ENCODE measurements around the gene CHP1. TPM values are rescaled to one million over a fixed set of nuclear protein-coding genes. Genes with fewer than 3 reads are reported as not detected.

CHP1 gene
- total RNA-seq, 1 donor from 2014 or later = 47.9 TPM

- H3K4me3 Mint-ChIP-seq = peak overlapping the region; percentile 93
- DNase-seq (no peak), ATAC-seq (ENCODE audit: low read depth) (no peak)
- H3K4me1 Mint-ChIP-seq = peaks cover 42% of the 10 kb centered on the region
- TF ChIP-seq CTCF (IDR thresholded peaks at IDR 0.05) = no peak
- H3K9me3 Mint-ChIP-seq = no peaks in the 10 kb centered on the region
- peaks cover 51% of the 10 kb centered on the region for H3K36me3 Mint-ChIP-seq (ENCODE audit: low read depth)
- ChIA-PET POLR2A (interaction anchor here (0.6 to 2.6 kb wide), 8 partner anchors 9 to 383 kb away, joined by 3 to 30 read pairs (median 4); partner anchors contain the start of genes CHP1, EXD1, NUSAP1 and OIP5), CTCF (no interaction called here)
- no peaks in the 10 kb centered on the region for H3K27me3 Mint-ChIP-seq
- intact Hi-C loops (cut with micrococcal nuclease) = loop anchor here (2.0 to 5.0 kb wide), 3 partner anchors 133 to 1823 kb away; partner anchors contain the start of genes RTF1 and UBR1
- H3K27ac Mint-ChIP-seq = peak overlapping the region; percentile 94
Measured at GRCh38 chr15:41284427-41285177, 53.5 kb downstream of the CHP1 start.

GRCh38 chr15:41285285-41285684, 54.2 kb downstream of the CHP1 start:
- POLR2A ChIA-PET = interaction anchor here (0.7 to 1.4 kb wide), 4 partner anchors 12 to 384 kb away, joined by 3 to 4 read pairs (median 4); partner anchors contain the start of gene NDUFAF1
- intact Hi-C loops (cut with micrococcal nuclease) = loop anchor here (2.0 kb wide), 1 partner anchor 378 kb away; no protein-coding TSS in a partner anchor
- no peaks in the 10 kb centered on the region for H3K27me3 Mint-ChIP-seq
- no peak for TF ChIP-seq CTCF (IDR thresholded peaks at IDR 0.05)
- H3K9me3 Mint-ChIP-seq = no peaks in the 10 kb centered on the region
- CTCF ChIA-PET = interaction anchor here (0.9 kb wide), 1 partner anchor 54 kb away, joined by 4 read pairs; the partner anchor contains the start of genes CHP1 and EXD1
- DNase-seq (no peak), ATAC-seq (ENCODE audit: low read depth) (no peak)
- peaks cover 48% of the 10 kb centered on the region for H3K36me3 Mint-ChIP-seq (ENCODE audit: low read depth)
- H3K4me3 Mint-ChIP-seq = peak overlapping the region; percentile 93
- H3K4me1 Mint-ChIP-seq = peaks cover 42% of the 10 kb centered on the region
- H3K27ac Mint-ChIP-seq = peak overlapping the region; percentile 94

DNA sequence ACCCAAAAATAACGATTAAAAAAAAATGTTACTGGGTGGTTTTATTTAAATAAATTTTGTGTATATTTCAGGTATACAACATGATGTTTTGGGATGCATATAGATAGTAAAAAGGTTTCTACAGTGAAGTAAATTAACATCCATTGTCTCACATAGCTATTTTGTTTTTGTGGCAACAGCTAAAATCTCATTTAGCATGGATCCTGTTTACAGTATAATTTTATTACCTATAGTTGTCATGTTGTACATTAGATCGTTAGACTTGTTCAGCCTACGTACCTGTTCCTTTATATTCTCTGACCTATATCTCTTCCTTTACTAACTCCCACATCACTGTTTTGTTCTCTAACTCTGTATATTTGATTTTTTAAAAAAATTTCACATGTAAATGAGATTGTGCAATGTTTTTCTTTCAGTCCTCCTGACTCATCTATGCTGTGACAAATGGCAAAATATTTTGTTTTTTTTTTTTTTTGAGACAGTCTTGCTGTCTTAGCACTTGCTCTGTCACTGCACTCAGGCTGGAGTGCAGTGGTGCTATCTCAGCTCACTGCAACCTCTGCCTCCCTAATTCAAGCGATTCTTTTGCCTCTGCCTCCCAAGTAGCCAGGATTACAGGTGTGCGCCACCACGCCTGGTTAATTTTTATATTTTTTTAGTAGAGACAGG, 55.7 kb downstream of the CHP1 start:
- ATAC-seq (ENCODE audit: low read depth) (no peak), DNase-seq (no peak)
- intact Hi-C loops (cut with micrococcal nuclease) = no loop called here
- Mint-ChIP-seq H3K4me3 (no peak overlapping the region), H3K27me3 (no peaks in the 10 kb centered on the region), H3K4me1 (peaks cover 58% of the 10 kb centered on the region), H3K9me3 (no peaks in the 10 kb centered on the region), H3K36me3 (ENCODE audit: low read depth) (peaks cover 49% of the 10 kb centered on the region), H3K27ac (no peak overlapping the region)
- ChIA-PET CTCF (interaction anchor here (1.2 to 1.8 kb wide), 2 partner anchors 46 to 56 kb away, joined by 6 to 7 read pairs; partner anchors contain the start of genes CHP1, NUSAP1 and OIP5), POLR2A (interaction anchor here (0.8 kb wide), 1 partner anchor 46 kb away, joined by 3 read pairs; the partner anchor contains the start of genes NUSAP1 and OIP5)
- no peak for TF ChIP-seq CTCF (IDR thresholded peaks at IDR 0.05)

GRCh38 chr15:41288464-41288863, 57.4 kb downstream of the CHP1 start:
- Mint-ChIP-seq H3K27me3 (no peaks in the 10 kb centered on the region), H3K27ac (peak overlapping the region; percentile 42), H3K9me3 (no peaks in the 10 kb centered on the region), H3K4me3 (no peak overlapping the region), H3K36me3 (ENCODE audit: low read depth) (peaks cover 50% of the 10 kb centered on the region), H3K4me1 (peaks cover 57% of the 10 kb centered on the region)
- ChIA-PET CTCF (interaction anchor here (1.8 kb wide), 1 partner anchor 57 kb away, joined by 6 read pairs; the partner anchor contains the start of gene CHP1), POLR2A (no interaction called here)
- no peak for TF ChIP-seq CTCF (IDR thresholded peaks at IDR 0.05)
- DNase-seq (no peak), ATAC-seq (ENCODE audit: low read depth) (no peak)
- intact Hi-C loops (cut with micrococcal nuclease) = no loop called here
